GM23248 (cell line): Measurements from ENCODE around the gene ACSS1. TPM values are rescaled to one million over a fixed set of nuclear protein-coding genes. Genes with fewer than 3 reads are reported as not detected.

Experiments
- DNase-seq: peaks from one replicate; pipeline ENCODE4 v3.0.0-alpha.2; 2015
- H2AFZ ChIP-seq: fragments of 200-600 bp; sonication (generic); 2 replicates; pipeline ENCODE4 v1.6.1; 2016; ENCODE audit warnings: antibody characterized with exemption
- H3F3A ChIP-seq: fragments of 200-600 bp; sonication (generic); 2 replicates; pipeline ENCODE4 v1.6.1; 2016; ENCODE audit warnings: mild to moderate bottlenecking, antibody characterized with exemption, mixed run types; ENCODE audit not compliant: insufficient read depth
- H3K27ac ChIP-seq: fragments of 200-600 bp; sonication (generic); 2 replicates; pipeline ENCODE4 v1.5.1; 2016; ENCODE audit warnings: mild to moderate bottlenecking
- H3K27me3 ChIP-seq: fragments of 200-600 bp; sonication (generic); replicated peaks from 2 replicates; pipeline ENCODE4 v1.6.1; 2016; ENCODE audit warnings: mild to moderate bottlenecking; ENCODE audit not compliant: insufficient read depth
- H3K36me3 ChIP-seq: fragments of 200-600 bp; sonication (generic); 2 replicates; pipeline ENCODE4 v1.6.1; 2016; ENCODE audit warnings: low read depth, mild to moderate bottlenecking
- H3K4me1 ChIP-seq: fragments of 200-600 bp; sonication (generic); 2 replicates; pipeline ENCODE4 v1.6.1; 2016; ENCODE audit warnings: mild to moderate bottlenecking; ENCODE audit not compliant: insufficient read depth
- H3K4me2 ChIP-seq: fragments of 200-600 bp; sonication (generic); one replicate; pipeline ENCODE4 v1.6.1; 2016; ENCODE audit warnings: mild to moderate bottlenecking; ENCODE audit not compliant: unreplicated experiment
- H3K4me3 ChIP-seq: fragments of 200-600 bp; sonication (generic); 2 replicates; pipeline ENCODE4 v1.5.1; 2016; ENCODE audit warnings: mild to moderate bottlenecking
- H3K79me2 ChIP-seq: fragments of 200-600 bp; sonication (generic); 2 replicates; pipeline ENCODE4 v1.6.1; 2016; ENCODE audit warnings: mild to moderate bottlenecking; ENCODE audit not compliant: insufficient read depth
- H3K9ac ChIP-seq: fragments of 200-600 bp; sonication (generic); 2 replicates; pipeline ENCODE4 v1.6.1; 2016; ENCODE audit warnings: mild to moderate bottlenecking
- H3K9me2 ChIP-seq: fragments of 200-600 bp; sonication (generic); 2 replicates; pipeline ENCODE4 v1.6.1; 2016; ENCODE audit warnings: mixed run types, mild to moderate bottlenecking, moderate library complexity; ENCODE audit not compliant: insufficient read depth
- H3K9me3 ChIP-seq: fragments of 200-600 bp; sonication (generic); one replicate; pipeline ENCODE4 v1.6.1; 2017; ENCODE audit warnings: low read depth
- H4K20me1 ChIP-seq: fragments of 200-600 bp; sonication (generic); 2 replicates; pipeline ENCODE4 v1.6.0; 2016; ENCODE audit not compliant: insufficient read depth
- EZH2 ChIP-seq: fragments of 200-600 bp; sonication (generic); IDR thresholded peaks from 2 replicates; pipeline ENCODE4 v1.6.1; 2018; ENCODE audit warnings: antibody characterized with exemption, mild to moderate bottlenecking; ENCODE audit not compliant: insufficient read depth, poor library complexity, severe bottlenecking
- EZH2phosphoT487 ChIP-seq: fragments of 200-600 bp; sonication (generic); IDR thresholded peaks from 2 replicates; pipeline ENCODE4 v1.6.1; 2018; ENCODE audit warnings: antibody characterized with exemption, moderate library complexity, mild to moderate bottlenecking, low read depth; ENCODE audit not compliant: insufficient read depth
- WGBS, 2 experiments: methylation state at CpG; one replicate each; pipeline ENCODE4 v1.1.6; 2015 to 2017; ENCODE audit warnings: low lambda C conversion rate in 2 of 2, low coverage in 1 of 2; ENCODE audit errors: missing lambda C conversion rate in 2 of 2; 5-methylcytosine and 5-hydroxymethylcytosine counted together
- in situ Hi-C: fragments of 300-500 bp; cut with MboI; formaldehyde crosslinking; loops from 2 replicates; pipeline ENCODE4 v1.15.0; 2020
- polyA plus RNA-seq: library from polyadenylated mRNA; unstranded; fragments of >200 nt; fragmentation: Nextera tagmentation; extraction: Ambion mirVana; gene quantifications from 2 replicates; pipeline ENCODE4 v1.2.1, GENCODE V29; 2016
- total RNA-seq: library from RNA; depleted of rRNA; stranded (reverse); fragments of >200 nt; shearing (Covaris generic); gene quantifications from 2 replicates; pipeline ENCODE4 v1.2.3, GENCODE V29; 2014

The ACSS1 gene
- total and polyA plus RNA-seq, 2 experiments from 2014 or later: 0.94 to 1.1 TPM

DNA sequence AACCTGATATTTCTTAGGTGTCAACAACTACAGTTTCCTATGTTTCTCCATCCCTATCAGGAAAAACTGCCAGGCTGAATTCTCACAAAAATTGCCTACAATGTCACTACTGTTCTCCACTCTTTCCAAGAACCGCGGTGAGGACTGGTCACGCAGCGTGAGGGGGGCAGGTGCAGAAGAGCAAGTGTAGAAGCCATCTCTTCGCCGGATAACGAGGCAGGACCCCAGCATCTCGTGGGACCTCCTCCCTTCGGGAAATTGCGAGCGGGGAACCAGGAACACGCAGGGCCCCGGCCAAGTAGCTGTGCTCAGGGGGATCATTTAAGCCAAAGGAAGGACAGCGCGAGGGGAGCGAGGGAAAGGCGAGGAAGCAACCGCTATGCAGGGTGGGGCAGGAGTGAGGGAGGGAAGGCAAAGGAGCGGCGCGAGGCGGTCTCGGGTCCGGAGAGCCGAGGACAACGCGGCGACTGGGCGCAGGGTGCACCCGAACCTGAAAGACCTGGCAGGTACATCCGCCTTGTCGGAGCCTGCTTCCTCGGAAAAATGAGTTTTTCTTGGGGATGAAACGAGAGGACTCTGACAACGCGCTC is 65.9 kb downstream of the ACSS1 start:
- Histone ChIP-seq H3K79me2 (peaks cover 50% of the 10 kb centered on the region), H3K27ac (peak overlapping the region; percentile 84), H3K4me3 (peak overlapping the region; percentile 86), H2AFZ (peak overlapping the region; percentile 88), H3F3A (0 out of 2 replicates have a peak, but pooled peaks cover 4% of the 10 kb centered on the region), H4K20me1 (no peaks in the 10 kb centered on the region), H3K9me2 (no peaks in the 10 kb centered on the region), H3K4me1 (peaks cover 16% of the 10 kb centered on the region), H3K27me3 (no peaks in the 10 kb centered on the region), H3K4me2 (peak overlapping the region; percentile 99), H3K9me3 (no peaks in the 10 kb centered on the region), H3K36me3 (no peaks in the 10 kb centered on the region), H3K9ac (peak overlapping the region; percentile 91)
- TF ChIP-seq EZH2phosphoT487: no peak
- TF ChIP-seq EZH2: no peak
- in situ Hi-C loops: loop anchor here (10.0 to 25.0 kb wide), 5 partner anchors 183 to 870 kb away; partner anchors contain the start of gene GINS1
- DNase-seq: peak; percentile 56
- WGBS, 2 experiments: 0 to 2% methylated on average over 36 of the region's 36 CpGs

DNA sequence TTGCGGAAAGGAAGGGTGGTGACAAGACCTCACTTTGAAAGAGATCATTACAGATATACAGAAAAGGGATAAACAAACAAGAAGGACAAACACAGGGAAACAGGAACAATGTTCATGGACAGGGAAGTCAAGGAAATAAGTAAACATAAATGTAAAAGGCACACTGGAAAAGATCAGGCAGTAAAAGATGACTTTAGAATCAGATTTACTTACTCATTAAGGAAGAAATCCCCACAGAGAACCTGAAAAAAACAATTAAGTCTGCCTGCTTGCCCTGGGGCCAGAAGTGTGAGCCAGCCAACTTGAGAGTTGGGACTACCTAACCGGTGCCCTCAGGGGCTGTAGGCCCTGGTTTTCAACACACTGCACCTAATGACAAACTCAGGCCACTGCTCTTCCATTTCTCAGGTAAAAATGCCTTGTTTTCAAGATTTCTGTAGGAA is 67.1 kb downstream of the ACSS1 start:
- Histone ChIP-seq H3F3A (0 out of 2 replicates have a peak, but pooled peaks cover 4% of the 10 kb centered on the region), H3K4me2 (no peak overlapping the region), H3K27ac (no peak overlapping the region), H3K27me3 (no peaks in the 10 kb centered on the region), H3K79me2 (peaks cover 61% of the 10 kb centered on the region), H4K20me1 (no peaks in the 10 kb centered on the region), H3K4me1 (peaks cover 16% of the 10 kb centered on the region), H3K9me2 (no peaks in the 10 kb centered on the region), H3K9ac (no peak overlapping the region), H2AFZ (no peak overlapping the region), H3K9me3 (no peaks in the 10 kb centered on the region), H3K36me3 (no peaks in the 10 kb centered on the region), H3K4me3 (no peak overlapping the region)
- in situ Hi-C loops: loop anchor here (10.0 to 25.0 kb wide), 5 partner anchors 184 to 871 kb away; partner anchors contain the start of gene GINS1
- 85 to 93% methylated on average over 2 of the region's 2 CpGs for WGBS, 2 experiments
- DNase-seq: no peak
- TF ChIP-seq EZH2phosphoT487: no peak
- no peak for TF ChIP-seq EZH2

GRCh38 chr20:24989162-24989561 is 68.8 kb downstream of the ACSS1 start:
- H3K4me2 ChIP-seq: no peak overlapping the region
- in situ Hi-C loops: loop anchor here (25.0 kb wide), 2 partner anchors 523 to 873 kb away; no protein-coding TSS in a partner anchor
- TF ChIP-seq EZH2 (no peak), EZH2phosphoT487 (no peak)
- WGBS, 2 experiments: 83 to 84% methylated on average over 3 of the region's 3 CpGs
- H3K4me1 ChIP-seq: peaks cover 12% of the 10 kb centered on the region
- H3K79me2 ChIP-seq: peaks cover 77% of the 10 kb centered on the region
- H3F3A ChIP-seq: 0 out of 2 replicates have a peak, but pooled peaks cover 4% of the 10 kb centered on the region
- no peaks in the 10 kb centered on the region for H4K20me1 ChIP-seq
- H3K36me3 ChIP-seq: no peaks in the 10 kb centered on the region
- no peak overlapping the region for H3K9ac ChIP-seq
- H2AFZ ChIP-seq: no peak overlapping the region
- no peak for DNase-seq
- no peak overlapping the region for H3K4me3 ChIP-seq
- H3K27ac ChIP-seq: no peak overlapping the region
- no peaks in the 10 kb centered on the region for H3K9me2 ChIP-seq
- H3K9me3 ChIP-seq: no peaks in the 10 kb centered on the region
- no peaks in the 10 kb centered on the region for H3K27me3 ChIP-seq

DNA sequence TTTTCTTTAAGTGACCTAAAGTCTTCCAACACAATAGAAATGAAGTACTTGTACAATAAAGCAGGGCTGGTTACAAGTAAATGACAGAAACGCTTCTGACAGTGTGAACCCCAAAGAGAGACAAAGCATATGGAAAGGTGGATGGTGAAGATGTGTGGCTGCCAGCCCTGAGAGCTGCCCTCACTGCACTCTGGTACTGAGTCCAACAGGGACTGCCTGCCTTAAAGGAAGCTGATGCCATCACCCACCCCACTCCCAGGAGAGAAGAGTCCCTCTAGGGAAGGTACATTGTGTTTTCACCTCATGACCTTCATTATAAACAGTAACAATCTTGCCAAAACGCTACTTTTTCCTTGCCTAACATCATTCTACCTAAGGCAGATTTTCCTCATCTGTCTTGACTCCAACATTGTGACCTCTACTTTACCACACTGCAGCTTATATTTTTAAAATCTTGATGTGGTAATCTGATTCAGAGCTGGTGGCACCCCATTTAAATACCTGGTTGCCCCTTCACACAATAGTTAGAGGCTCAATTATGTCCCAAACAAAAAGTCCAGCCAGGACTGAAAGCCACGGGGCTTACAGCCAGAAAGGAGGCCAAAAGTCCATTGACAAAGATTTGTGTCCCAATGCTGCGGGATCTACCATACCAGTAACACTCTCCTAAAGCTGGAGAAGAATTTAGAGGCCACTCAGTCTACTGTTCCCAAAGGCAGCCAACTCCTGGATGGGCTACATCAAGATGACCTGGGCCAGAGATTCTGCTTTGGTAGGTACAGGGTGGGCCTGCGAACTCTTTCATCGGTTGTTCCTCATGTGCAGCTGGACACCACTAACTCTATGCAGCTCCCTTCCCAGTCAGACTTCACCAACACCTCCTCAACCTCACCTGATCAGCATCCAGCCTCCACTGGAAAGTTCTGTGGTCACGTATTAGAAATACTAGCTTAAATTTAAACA is 69.8 kb downstream of the ACSS1 start:
- no peak overlapping the region for H2AFZ ChIP-seq
- H3K36me3 ChIP-seq: no peaks in the 10 kb centered on the region
- no peak for DNase-seq
- no peak overlapping the region for H3K27ac ChIP-seq
- no peaks in the 10 kb centered on the region for H3K9me3 ChIP-seq
- H3F3A ChIP-seq: no peaks in the 10 kb centered on the region
- in situ Hi-C loops: loop anchor here (25.0 kb wide), 2 partner anchors 524 to 874 kb away; no protein-coding TSS in a partner anchor
- no peaks in the 10 kb centered on the region for H3K9me2 ChIP-seq
- H3K27me3 ChIP-seq: no peaks in the 10 kb centered on the region
- H3K4me3 ChIP-seq: no peak overlapping the region
- H3K9ac ChIP-seq: no peak overlapping the region
- no peak overlapping the region for H3K4me2 ChIP-seq
- WGBS, 2 experiments: 97% methylated on average over 7 of the region's 7 CpGs
- no peaks in the 10 kb centered on the region for H4K20me1 ChIP-seq
- peaks cover 7% of the 10 kb centered on the region for H3K4me1 ChIP-seq
- peaks cover 87% of the 10 kb centered on the region for H3K79me2 ChIP-seq
- no peak for TF ChIP-seq EZH2phosphoT487
- TF ChIP-seq EZH2: no peak
